ENCODE measurements around the gene UTP15. TPM values are rescaled to one million over a fixed set of nuclear protein-coding genes. Genes with fewer than 3 reads are reported as not detected.

Gene UTP15
- total RNA-seq, 1 donor from 2014 or later = 22.7 TPM

DNA sequence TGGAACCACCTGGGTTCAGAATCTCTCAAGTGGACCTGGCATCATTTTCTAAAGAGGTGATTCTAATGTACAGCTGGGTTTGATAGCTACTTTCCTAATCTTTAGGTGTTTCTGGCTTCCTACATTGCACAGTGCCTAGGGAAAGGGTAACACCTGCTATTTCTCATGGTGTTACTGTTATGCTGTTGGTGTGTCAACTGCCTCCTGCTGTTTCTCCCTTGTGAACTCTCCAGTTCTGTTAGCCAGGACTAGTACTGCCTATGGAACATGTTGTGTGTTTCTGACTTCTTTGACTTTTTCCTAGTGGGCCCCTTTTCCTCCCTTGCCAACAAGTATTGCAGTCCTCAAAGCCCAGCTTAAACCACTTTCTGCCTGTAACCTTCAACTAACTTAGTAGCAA is 66.0 kb downstream of the UTP15 start:
- no peaks in the 10 kb centered on the region for H3K36me3 Mint-ChIP-seq
- no peaks in the 10 kb centered on the region for H3K4me1 Mint-ChIP-seq (ENCODE audit: unreplicated experiment)
- H3K27me3 Mint-ChIP-seq = peaks cover 34% of the 10 kb centered on the region
- DNase-seq (ENCODE audit: extremely low spot score, unreplicated experiment) = no peak
- no peak overlapping the region for H3K27ac Mint-ChIP-seq
- H3K4me3 Mint-ChIP-seq = peak overlapping the region; percentile 9
- TF ChIP-seq CTCF (conservative IDR thresholded peaks at IDR 0.05) = no peak
- no peaks in the 10 kb centered on the region for H3K9me3 Mint-ChIP-seq

Other genes starting within 250 kb of the UTP15 start
- 1.3 and 15.9 TPM in 2 replicates for gene FOXD1, start 117.0 kb upstream of the UTP15 start, total RNA-seq (ENCODE audit: low replicate concordance)
- 578 and 664 TPM in 2 replicates for gene BTF3, start 67.3 kb upstream of the UTP15 start, total RNA-seq (ENCODE audit: low replicate concordance)
- 23.2 and 26.0 TPM in 2 replicates for gene ANKRA2, start 104 bp upstream of the UTP15 start, total RNA-seq (ENCODE audit: low replicate concordance)
- gene ARHGEF28, start 60.5 kb downstream of the UTP15 start, total RNA-seq (ENCODE audit: low replicate concordance) = 24.9 and 44.1 TPM in 2 replicates

All from type B pancreatic cell (in vitro differentiated cells).